Neuron (in vitro differentiated cells): Measurements from ENCODE around the gene DDX23.
A peak's percentile ranks its signal among the peaks of the same experiment; 100 is the strongest.
"Not testable (repeated sequence)": the region's sequence is repeated elsewhere in the genome, so short reads cannot be mapped to it uniquely, and the experiment has no call there.

ENCODE experiments used
- H2AFZ ChIP-seq: one replicate; pipeline ENCODE4 v1.6.1; 2013; ENCODE audit warnings: low read depth, mild to moderate bottlenecking, inconsistent platforms, low read length, moderate library complexity
- H3K27me3 ChIP-seq: one replicate; pipeline ENCODE4 v1.6.1; 2013; ENCODE audit warnings: low read length; ENCODE audit not compliant: insufficient read depth
- H3K36me3 ChIP-seq: one replicate; pipeline ENCODE4 v1.6.1; 2013; ENCODE audit warnings: low read length; ENCODE audit not compliant: insufficient read depth
- H3K4me1 ChIP-seq: one replicate; pipeline ENCODE4 v1.6.1; 2013; ENCODE audit warnings: low read length; ENCODE audit not compliant: insufficient read depth
- H3K4me3 ChIP-seq: 2 replicates; pipeline ENCODE4 v1.5.1; 2013; ENCODE audit warnings: mild to moderate bottlenecking, low read length, moderate library complexity
- H3K9me3 ChIP-seq: one replicate; pipeline ENCODE4 v1.6.1; 2013; ENCODE audit warnings: low read length

Gene DDX23

GRCh38 chr12:48857278-48857994, 5.5 kb upstream of the DDX23 start:
- Histone ChIP-seq H3K36me3 (peaks cover 24% of the 10 kb centered on the region), H2AFZ (no peak overlapping the region), H3K4me3 (no peak overlapping the region), H3K9me3 (no peaks in the 10 kb centered on the region), H3K27me3 (no peaks in the 10 kb centered on the region), H3K4me1 (peaks cover 12% of the 10 kb centered on the region)

GRCh38 chr12:48856379-48856778, 4.4 kb upstream of the DDX23 start:
- H2AFZ ChIP-seq: no peak overlapping the region
- no peak overlapping the region for H3K4me3 ChIP-seq
- peaks cover 17% of the 10 kb centered on the region for H3K36me3 ChIP-seq
- no peaks in the 10 kb centered on the region for H3K27me3 ChIP-seq
- no peaks in the 10 kb centered on the region for H3K9me3 ChIP-seq
- H3K4me1 ChIP-seq: peaks cover 8% of the 10 kb centered on the region

GRCh38 chr12:48854932-48855331, 3.0 kb upstream of the DDX23 start:
- H2AFZ ChIP-seq, H3K27me3 ChIP-seq, H3K4me3 ChIP-seq, H3K9me3 ChIP-seq: not testable (repeated sequence)
- H3K4me1 ChIP-seq: peaks cover 15% of the 10 kb centered on the region
- peaks cover 11% of the 10 kb centered on the region for H3K36me3 ChIP-seq

GRCh38 chr12:48854488-48854887, 2.5 kb upstream of the DDX23 start:
- Histone ChIP-seq H3K27me3 (no peaks in the 10 kb centered on the region), H3K4me3 (no peak overlapping the region), H2AFZ (no peak overlapping the region), H3K36me3 (peaks cover 15% of the 10 kb centered on the region), H3K9me3 (no peaks in the 10 kb centered on the region), H3K4me1 (peaks cover 15% of the 10 kb centered on the region)

- Histone ChIP-seq H3K4me1 (peaks cover 15% of the 10 kb centered on the region), H3K4me3 (peak overlapping the region; percentile 83), H3K36me3 (peaks cover 18% of the 10 kb centered on the region), H2AFZ (peak overlapping the region; percentile 21), H3K27me3 (no peaks in the 10 kb centered on the region), H3K9me3 (no peaks in the 10 kb centered on the region)
These were observed 1.0 kb upstream of the DDX23 start for GRCh38 chr12:48852734-48853688.

GRCh38 chr12:48842021-48842420, 9.9 kb downstream of the DDX23 start:
- not testable (repeated sequence) for H3K9me3 ChIP-seq, H3K4me1 ChIP-seq, H2AFZ ChIP-seq, H3K27me3 ChIP-seq, H3K4me3 ChIP-seq
- peaks cover 65% of the 10 kb centered on the region for H3K36me3 ChIP-seq

GRCh38 chr12:48838048-48838447, 13.9 kb downstream of the DDX23 start:
- H3K4me3 ChIP-seq: no peak overlapping the region
- H2AFZ ChIP-seq: no peak overlapping the region
- peaks cover 69% of the 10 kb centered on the region for H3K36me3 ChIP-seq
- no peaks in the 10 kb centered on the region for H3K27me3 ChIP-seq
- no peaks in the 10 kb centered on the region for H3K9me3 ChIP-seq
- H3K4me1 ChIP-seq: no peaks in the 10 kb centered on the region

GRCh38 chr12:48832321-48833060, 19.5 kb downstream of the DDX23 start:
- Histone ChIP-seq H2AFZ (no peak overlapping the region), H3K9me3 (no peaks in the 10 kb centered on the region), H3K27me3 (no peaks in the 10 kb centered on the region), H3K36me3 (peaks cover 94% of the 10 kb centered on the region), H3K4me1 (no peaks in the 10 kb centered on the region), H3K4me3 (no peak overlapping the region)

GRCh38 chr12:48831257-48831656, 20.7 kb downstream of the DDX23 start:
- H3K9me3 ChIP-seq: no peaks in the 10 kb centered on the region

GRCh38 chr12:48828841-48829575, 23.0 kb downstream of the DDX23 start:
- H3K36me3 ChIP-seq: peaks cover 99% of the 10 kb centered on the region
- H3K27me3 ChIP-seq: no peaks in the 10 kb centered on the region
- no peaks in the 10 kb centered on the region for H3K9me3 ChIP-seq
- H3K4me1 ChIP-seq: no peaks in the 10 kb centered on the region
- H2AFZ ChIP-seq: no peak overlapping the region
- no peak overlapping the region for H3K4me3 ChIP-seq

More at GRCh38 chr12:48831257-48831656, 20.7 kb downstream of the DDX23 start:
- Histone ChIP-seq H3K27me3 (no peaks in the 10 kb centered on the region), H3K4me1 (no peaks in the 10 kb centered on the region), H2AFZ (no peak overlapping the region), H3K36me3 (peaks cover 94% of the 10 kb centered on the region), H3K4me3 (no peak overlapping the region)

GRCh38 chr12:48828293-48828692, 23.7 kb downstream of the DDX23 start:
- Histone ChIP-seq H2AFZ (no peak overlapping the region), H3K36me3 (peaks cover 99% of the 10 kb centered on the region), H3K4me1 (no peaks in the 10 kb centered on the region), H3K27me3 (no peaks in the 10 kb centered on the region), H3K9me3 (no peaks in the 10 kb centered on the region), H3K4me3 (no peak overlapping the region)

- H3K27me3 ChIP-seq: no peaks in the 10 kb centered on the region
- no peaks in the 10 kb centered on the region for H3K4me1 ChIP-seq
- H3K36me3 ChIP-seq: peaks cover 99% of the 10 kb centered on the region
These were observed 24.4 kb downstream of the DDX23 start for GRCh38 chr12:48827513-48828096.

More at GRCh38 chr12:48827513-48828096, 24.4 kb downstream of the DDX23 start:
- Histone ChIP-seq H2AFZ (no peak overlapping the region), H3K4me3 (no peak overlapping the region), H3K9me3 (no peaks in the 10 kb centered on the region)
